MM.1S (cell line): ENCODE results near the gene ZNF346.

Experiments
- EZH2phosphoT487 ChIP-seq: fragments of 300-600 bp; sonication (generic); IDR thresholded peaks from 2 replicates; pipeline ENCODE4 v1.6.1; 2018; ENCODE audit warnings: antibody characterized with exemption, low read length
- TF ChIP-seq, protein P1 (sequence below): fragments of 300-600 bp; sonication (generic); IDR thresholded peaks from 2 replicates; pipeline ENCODE4 v1.5.1; 2016; ENCODE audit warnings: antibody characterized with exemption, low read length, mixed read lengths

DNA sequence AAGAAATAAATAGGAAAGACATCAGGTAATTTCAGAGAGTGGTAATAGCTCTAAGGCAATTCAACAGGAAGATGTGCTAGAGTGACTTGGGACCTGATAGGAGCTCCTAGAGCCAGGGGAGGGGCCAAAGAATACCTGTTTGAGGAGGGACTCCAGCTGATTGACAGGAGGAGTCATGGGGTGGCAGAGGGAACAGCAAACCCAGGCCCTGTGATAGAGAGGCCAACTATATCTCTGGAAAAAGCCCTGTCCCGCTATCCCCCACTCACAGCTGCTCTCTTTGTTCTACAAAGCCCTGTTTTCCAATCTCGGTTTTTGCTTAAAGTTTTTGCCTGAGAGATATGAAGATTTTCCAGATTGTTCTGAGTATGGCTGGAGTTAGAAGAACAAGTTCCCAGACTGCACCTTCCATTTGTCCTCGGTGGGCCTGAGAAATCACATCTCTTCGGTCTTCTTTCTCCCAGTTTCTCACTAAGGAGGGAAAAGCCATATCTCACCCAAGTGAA is 102.0 kb downstream of the ZNF346 start:
- TF ChIP-seq, protein P1, sequence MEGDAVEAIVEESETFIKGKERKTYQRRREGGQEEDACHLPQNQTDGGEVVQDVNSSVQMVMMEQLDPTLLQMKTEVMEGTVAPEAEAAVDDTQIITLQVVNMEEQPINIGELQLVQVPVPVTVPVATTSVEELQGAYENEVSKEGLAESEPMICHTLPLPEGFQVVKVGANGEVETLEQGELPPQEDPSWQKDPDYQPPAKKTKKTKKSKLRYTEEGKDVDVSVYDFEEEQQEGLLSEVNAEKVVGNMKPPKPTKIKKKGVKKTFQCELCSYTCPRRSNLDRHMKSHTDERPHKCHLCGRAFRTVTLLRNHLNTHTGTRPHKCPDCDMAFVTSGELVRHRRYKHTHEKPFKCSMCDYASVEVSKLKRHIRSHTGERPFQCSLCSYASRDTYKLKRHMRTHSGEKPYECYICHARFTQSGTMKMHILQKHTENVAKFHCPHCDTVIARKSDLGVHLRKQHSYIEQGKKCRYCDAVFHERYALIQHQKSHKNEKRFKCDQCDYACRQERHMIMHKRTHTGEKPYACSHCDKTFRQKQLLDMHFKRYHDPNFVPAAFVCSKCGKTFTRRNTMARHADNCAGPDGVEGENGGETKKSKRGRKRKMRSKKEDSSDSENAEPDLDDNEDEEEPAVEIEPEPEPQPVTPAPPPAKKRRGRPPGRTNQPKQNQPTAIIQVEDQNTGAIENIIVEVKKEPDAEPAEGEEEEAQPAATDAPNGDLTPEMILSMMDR, result no peak
- TF ChIP-seq EZH2phosphoT487, result no peak
